HCT116 (cell line): ENCODE results near the gene CCRL2. TPM values are rescaled to one million over a fixed set of nuclear protein-coding genes. Genes with fewer than 3 reads are reported as not detected.

Experiments used
- ATAC-seq: fragments of 200-7000 bp; cut with Tn5 transposase; 2 replicates; pipeline ENCODE4 v1.9.1; 2020; ENCODE audit warnings: mild to moderate bottlenecking, moderate library complexity
- BruUV-seq: library from RNA; stranded (reverse); fragments of 400-500 nt; replicated peaks from 2 replicates; lab custom pipeline; 2021; lab: Mats Ljungman, UMichigan
- CTCF ChIA-PET: fragments of 300-600 bp; sonication (Branson Sonifier 250); formaldehyde crosslinking; loops from one replicate; lab custom pipeline; 2021; ENCODE audit warnings: antibody characterized with exemption; lab: Charles Lee
- POLR2A ChIA-PET: fragments of 300-600, 350-600 bp; sonication (Branson Sonifier 250); formaldehyde crosslinking; loops from one replicate; lab custom pipeline; 2021; ENCODE audit warnings: antibody characterized with exemption; lab: Charles Lee
- RAD21 ChIA-PET, 2 experiments: fragments of 300-600 bp; sonication (Branson Sonifier 250); formaldehyde crosslinking; loops; one replicate each; lab custom pipeline; 2023; ENCODE audit warnings: low total read pairs in 2 of 2; ENCODE audit not compliant: uncharacterized antibody in 2 of 2, unreplicated experiment in 2 of 2, low non-redundant PET in 1 of 2; lab: Charles Lee
- DNase-seq: peaks from one replicate; pipeline ENCODE4 v3.0.0-alpha.2; 2010; ENCODE audit warnings: low read depth, low spot score
- H2AFZ ChIP-seq: fragments of 200-600 bp; shearing (Covaris generic), sonication (generic); 2 replicates; pipeline ENCODE4 v1.6.1; 2017; ENCODE audit warnings: low read depth, mixed run types, mixed read lengths, antibody characterized with exemption, low read length; ENCODE audit not compliant: poor library complexity, severe bottlenecking
- H3K27ac ChIP-seq: 2 replicates; pipeline ENCODE4 v1.5.1; 2012; ENCODE audit warnings: low read depth, low read length
- H3K27me3 ChIP-seq: fragments of 200-600 bp; sonication (generic); 2 replicates; pipeline ENCODE4 v1.6.1; 2016; ENCODE audit warnings: mixed run types, low read length, mixed read lengths; ENCODE audit not compliant: insufficient read depth
- H3K36me3 ChIP-seq, 2 experiments: fragments of 200-500 bp in 1 of 2; fragments of 200-600 bp in 1 of 2; sonication (Bioruptor generic) in 1 of 2; sonication (generic) in 1 of 2; 2 replicates each; pipeline versions ENCODE4 v1.5.1 to v1.6.1; 2014 to 2016; ENCODE audit warnings: low read length in 2 of 2, inconsistent platforms in 1 of 2, mixed read lengths in 1 of 2, mixed run types in 1 of 2; ENCODE audit not compliant: insufficient read depth in 2 of 2, control insufficient read depth in 1 of 2
- H3K4me1 ChIP-seq, 2 experiments: fragments of 200-600 bp in 1 of 2; sonication (generic) in 1 of 2; 2 replicates each; pipeline versions ENCODE4 v1.5.1 to v1.6.1; 2012 to 2017; ENCODE audit warnings: low read length in 2 of 2, inconsistent platforms in 1 of 2, mild to moderate bottlenecking in 1 of 2, mixed read lengths in 1 of 2, mixed run types in 1 of 2, moderate library complexity in 1 of 2; ENCODE audit not compliant: insufficient read depth in 2 of 2, control insufficient read depth in 1 of 2
- H3K4me2 ChIP-seq: fragments of 200-600 bp; sonication (generic); 2 replicates; pipeline ENCODE4 v1.6.1; 2017; ENCODE audit warnings: mixed run types, low read length, mixed read lengths
- H3K4me3 ChIP-seq, 2 experiments: fragments of 200-600 bp in 1 of 2; sonication (generic) in 1 of 2; replicated peaks in 1 of 2; 2 replicates each; pipeline ENCODE4 v1.5.1; 2011 to 2016; ENCODE audit warnings: low read length in 2 of 2, control low read depth in 1 of 2, low read depth in 1 of 2, mild to moderate bottlenecking in 1 of 2, mixed read lengths in 1 of 2, mixed run types in 1 of 2
- H3K79me2 ChIP-seq: fragments of 200-600 bp; sonication (generic); 2 replicates; pipeline ENCODE4 v1.6.1; 2017; ENCODE audit warnings: mild to moderate bottlenecking, mixed run types, low read length, moderate library complexity, mixed read lengths; ENCODE audit not compliant: insufficient read depth
- H3K9ac ChIP-seq: fragments of 200-600 bp; sonication (generic); 2 replicates; pipeline ENCODE4 v1.6.1; 2016; ENCODE audit warnings: low read length, mixed read lengths
- H3K9me2 ChIP-seq: fragments of 200-600 bp; sonication (generic), shearing (Covaris generic); 2 replicates; pipeline ENCODE4 v1.6.1; 2017; ENCODE audit warnings: mixed run types, mild to moderate bottlenecking, moderate library complexity; ENCODE audit not compliant: insufficient read depth
- H3K9me3 ChIP-seq, 2 experiments: fragments of 200-500 bp in 1 of 2; fragments of 200-600 bp in 1 of 2; sonication (Bioruptor generic) in 1 of 2; sonication (generic) in 1 of 2; 2 replicates each; pipeline ENCODE4 v1.6.1; 2014 to 2017; ENCODE audit warnings: low read length in 2 of 2, mixed read lengths in 2 of 2, inconsistent platforms in 1 of 2, low read depth in 1 of 2, mild to moderate bottlenecking in 1 of 2, mixed run types in 1 of 2, moderate library complexity in 1 of 2; ENCODE audit not compliant: control insufficient read depth in 1 of 2, insufficient read depth in 1 of 2
- H4K20me1 ChIP-seq: fragments of 200-600 bp; sonication (generic), shearing (Covaris generic); 2 replicates; pipeline ENCODE4 v1.6.1; 2017; ENCODE audit warnings: mixed run types, mild to moderate bottlenecking, moderate library complexity; ENCODE audit not compliant: insufficient read depth
- ATF3 ChIP-seq: IDR thresholded peaks from 2 replicates; pipeline ENCODE4 v1.6.1; 2012
- CTCF ChIP-seq, 3 experiments: fragments of 200-600 bp in 1 of 3; sonication (generic) in 1 of 3; IDR thresholded peaks in 2 of 3; conservative IDR thresholded peaks in 1 of 3; 2 replicates each; pipeline ENCODE4 v1.5.1; 2012 to 2017; ENCODE audit warnings: low read depth in 2 of 3, low read length in 2 of 3, antibody characterized with exemption in 1 of 3, borderline replicate concordance in 1 of 3, control low read depth in 1 of 3, mild to moderate bottlenecking in 1 of 3, mixed read lengths in 1 of 3, mixed run types in 1 of 3, moderate library complexity in 1 of 3; ENCODE audit not compliant: insufficient read depth in 1 of 3
- FOSL1 ChIP-seq: IDR thresholded peaks from 2 replicates; pipeline ENCODE4 v1.6.1; 2012; ENCODE audit warnings: low read depth
- MAX ChIP-seq: IDR thresholded peaks from 2 replicates; pipeline ENCODE4 v1.6.1; 2012
- POLR2AphosphoS5 ChIP-seq: IDR thresholded peaks from 2 replicates; pipeline ENCODE4 v1.6.1; 2011; ENCODE audit warnings: mild to moderate bottlenecking, low read depth, low read length, moderate library complexity
- RAD21 ChIP-seq: IDR thresholded peaks from 2 replicates; pipeline ENCODE4 v1.6.1; 2012; ENCODE audit warnings: low read depth, mild to moderate bottlenecking
- SIN3A ChIP-seq: IDR thresholded peaks from 2 replicates; pipeline ENCODE4 v1.6.1; 2012; ENCODE audit warnings: low read depth
- SP1 ChIP-seq: IDR thresholded peaks from 2 replicates; pipeline ENCODE4 v1.6.1; 2012; ENCODE audit warnings: low read depth
- SRF ChIP-seq: IDR thresholded peaks from 2 replicates; pipeline ENCODE4 v1.6.1; 2012; ENCODE audit warnings: low read depth
- TCF7L2 ChIP-seq: IDR thresholded peaks from 2 replicates; pipeline ENCODE4 v1.7.0; 2011; ENCODE audit warnings: borderline replicate concordance, inconsistent platforms; ENCODE audit not compliant: insufficient read depth, insufficient read length; ENCODE audit errors: extremely low read depth
- intact Hi-C: fragments of 100-400 bp; cut with micrococcal nuclease; formaldehyde crosslinking; loops from 2 replicates; pipeline ENCODE4 v1.10.0; 2022
- total RNA-seq: library from RNA; stranded (reverse); gene quantifications from one replicate; pipeline ENCODE4 v1.2.1, GENCODE V29; 2021; ENCODE audit not compliant: unreplicated experiment

The CCRL2 gene
- total RNA-seq, 1 experiment from 2014 or later: not detected

GRCh38 chr3:46405301-46406019 is 1.6 kb upstream of the CCRL2 start:
- Histone ChIP-seq H3K9me2 (no peaks in the 10 kb centered on the region), H3K4me3 (no peak overlapping the region), H4K20me1 (no peaks in the 10 kb centered on the region), H3K79me2 (no peaks in the 10 kb centered on the region), H3K27me3 (no peaks in the 10 kb centered on the region), H3K4me1 (peaks cover 0 to 10% of the 10 kb centered on the region in 2 experiments; a peak in 1 of 4 replicates), H2AFZ (no peak overlapping the region), H3K36me3 (no peaks in the 10 kb centered on the region), H3K4me2 (no peak overlapping the region), H3K27ac (no peak overlapping the region), H3K9ac (no peak overlapping the region), H3K9me3 (no peaks in the 10 kb centered on the region)
- ATAC-seq (no peak), DNase-seq (no peak)
- TF ChIP-seq SP1 (no peak), RAD21 (no peak), FOSL1 (no peak), TCF7L2 (no peak)
- ChIA-PET POLR2A (no interaction called here), RAD21 (no interaction called here), CTCF (no interaction called here)
- intact Hi-C loops: no loop called here
- no TSS peak for BruUV-seq

- peak overlapping the region; percentile 48; the same call in 1 of the 2 replicates for H3K4me2 ChIP-seq
- TF ChIP-seq POLR2AphosphoS5 (no peak), SP1 (no peak), ATF3 (no peak), SIN3A (no peak), CTCF (IDR thresholded peaks at IDR 0.05 in 2 of 3, conservative IDR thresholded peaks at IDR 0.05 in 1 of 3; ENCODE audit: borderline replicate concordance in 1 of 3, insufficient read depth in 1 of 3, low read depth in 2 of 3, low read length in 2 of 3) (no peak), SRF (no peak), MAX (no peak)
- no peaks in the 10 kb centered on the region for H3K27me3 ChIP-seq
- H4K20me1 ChIP-seq: no peaks in the 10 kb centered on the region
- no peaks in the 10 kb centered on the region for H3K9me3 ChIP-seq
- BruUV-seq: no TSS peak
- H3K79me2 ChIP-seq: no peaks in the 10 kb centered on the region
- H3K36me3 ChIP-seq: no peaks in the 10 kb centered on the region
- H3K9me2 ChIP-seq: no peaks in the 10 kb centered on the region
- POLR2A ChIA-PET: no interaction called here
- H3K27ac ChIP-seq: no peak overlapping the region
- intact Hi-C loops: no loop called here
- H3K4me3 ChIP-seq: no peak overlapping the region
- no peak overlapping the region for H2AFZ ChIP-seq
- H3K4me1 ChIP-seq: peaks cover 0 to 10% of the 10 kb centered on the region in 2 experiments; a peak in 1 of 4 replicates
- no peak overlapping the region for H3K9ac ChIP-seq
- CTCF ChIA-PET: interaction anchor here (1.1 kb wide), 1 partner anchor 28 kb away, joined by 4 read pairs; no protein-coding TSS in a partner anchor
- no peak for ATAC-seq
- no peak for DNase-seq
- RAD21 ChIA-PET: no interaction called here
Measured at GRCh38 chr3:46406443-46406787, 644 bp upstream of the CCRL2 start.
